HepG2 (cell line): Measurements from ENCODE around the gene ROM1. TPM values are rescaled to one million over a fixed set of nuclear protein-coding genes. Genes with fewer than 3 reads are reported as not detected.

ENCODE experiments used
- ATM ChIP-seq: fragments of 450-650 bp; IDR thresholded peaks from 2 replicates; pipeline ENCODE4 v1.7.1; 2017; ENCODE audit warnings: mild to moderate bottlenecking, borderline replicate concordance
- ETV6 ChIP-seq: sonication (generic); formaldehyde crosslinking; conservative IDR thresholded peaks from 2 replicates; pipeline ENCODE4 v1.4.0; 2020; ENCODE audit warnings: missing genetic modification reagents
- HDAC1 ChIP-seq: sonication (generic); formaldehyde crosslinking; IDR thresholded peaks from 2 replicates; pipeline ENCODE4 v1.5.1; 2020; ENCODE audit warnings: mild to moderate bottlenecking, missing genetic modification reagents
- KDM2A ChIP-seq: sonication (generic); formaldehyde crosslinking; IDR thresholded peaks from 2 replicates; pipeline ENCODE4 v1.4.0; 2020; ENCODE audit warnings: low read depth, missing genetic modification reagents, borderline replicate concordance
- MTF1 ChIP-seq: sonication (generic); formaldehyde crosslinking; IDR thresholded peaks from 2 replicates; pipeline ENCODE4 v1.5.0; 2020; ENCODE audit warnings: missing genetic modification reagents
- NCOA1 ChIP-seq: sonication (generic); formaldehyde crosslinking; IDR thresholded peaks from 2 replicates; pipeline ENCODE4 v1.9.0; 2021; ENCODE audit warnings: missing genetic modification reagents
- NFIB ChIP-seq: sonication (generic); formaldehyde crosslinking; IDR thresholded peaks from 2 replicates; pipeline ENCODE4 v1.9.0; 2021; ENCODE audit warnings: missing genetic modification reagents, mild to moderate bottlenecking, borderline replicate concordance
- SMAD9 ChIP-seq: sonication (generic); formaldehyde crosslinking; IDR thresholded peaks from 2 replicates; pipeline ENCODE4 v1.5.1; 2020; ENCODE audit warnings: mild to moderate bottlenecking, missing genetic modification reagents
- ZFP36L2 ChIP-seq: sonication (generic); formaldehyde crosslinking; IDR thresholded peaks from 2 replicates; pipeline ENCODE4 v1.4.0; 2020; ENCODE audit warnings: missing genetic modification reagents
- ZFY ChIP-seq: sonication (generic); formaldehyde crosslinking; IDR thresholded peaks from 2 replicates; pipeline ENCODE4 v1.4.0; 2020; ENCODE audit warnings: missing genetic modification reagents
- ZNF441 ChIP-seq: sonication (generic); formaldehyde crosslinking; IDR thresholded peaks from 2 replicates; pipeline ENCODE4 v1.7.0; 2021; ENCODE audit warnings: missing genetic modification reagents, borderline replicate concordance
- ZNF570 ChIP-seq: sonication (generic); formaldehyde crosslinking; IDR thresholded peaks from 2 replicates; pipeline ENCODE4 v1.4.0; 2020; ENCODE audit warnings: mild to moderate bottlenecking, missing genetic modification reagents, borderline replicate concordance
- ZNF776 ChIP-seq: sonication (generic); formaldehyde crosslinking; IDR thresholded peaks from 2 replicates; pipeline ENCODE4 v1.4.0; 2020; ENCODE audit warnings: mild to moderate bottlenecking, missing genetic modification reagents
- ZNF816 ChIP-seq: sonication (generic); formaldehyde crosslinking; IDR thresholded peaks from 2 replicates; pipeline ENCODE4 v1.8.0; 2022; ENCODE audit warnings: missing genetic modification reagents, mild to moderate bottlenecking, borderline replicate concordance
- ZNF878 ChIP-seq: sonication (generic); formaldehyde crosslinking; IDR thresholded peaks from 2 replicates; pipeline ENCODE4 v1.8.1; 2023; ENCODE audit warnings: mild to moderate bottlenecking, missing genetic modification reagents, moderate library complexity
- polyA plus RNA-seq, 8 experiments: library from polyadenylated mRNA; depleted of rRNA in 3 of 8; stranded (reverse) in 7 of 8; unstranded in 1 of 8; fragments of >200 nt; fragmentation: Illumina TruSeq in 4 of 8; extraction: Trizol in 4 of 8; gene quantifications; 2 replicates each; pipeline versions ENCODE4 v1.2.1 to v1.2.3, GENCODE V29; 2011 to 2016; ENCODE audit warnings: low read depth in 4 of 8, missing spikeins in 1 of 8, mixed read lengths in 1 of 8; ENCODE audit not compliant: insufficient read depth in 1 of 8
- total RNA-seq, 5 experiments: library from RNA; depleted of rRNA; stranded (reverse); fragments of >200 nt; fragmentation: Illumina TruSeq; extraction: Trizol; gene quantifications; 2 replicates each; pipeline ENCODE4 v1.2.3, GENCODE V29; 2016; ENCODE audit warnings: low read depth in 1 of 5
- TF ChIP-seq, protein P1 (sequence below): IDR thresholded peaks from 2 replicates; pipeline ENCODE4 v1.6.1; 2016
- TF ChIP-seq, protein P2 (sequence below): sonication (generic); formaldehyde crosslinking; conservative IDR thresholded peaks from 2 replicates; pipeline ENCODE4 v1.8.0; 2022; ENCODE audit warnings: missing genetic modification reagents

Gene ROM1
- total and polyA plus RNA-seq, 2 of the 13 experiments (the other 11 are each of a cell fraction or from before 2014, with no cell fraction given): 1.2 to 2.4 TPM

DNA sequence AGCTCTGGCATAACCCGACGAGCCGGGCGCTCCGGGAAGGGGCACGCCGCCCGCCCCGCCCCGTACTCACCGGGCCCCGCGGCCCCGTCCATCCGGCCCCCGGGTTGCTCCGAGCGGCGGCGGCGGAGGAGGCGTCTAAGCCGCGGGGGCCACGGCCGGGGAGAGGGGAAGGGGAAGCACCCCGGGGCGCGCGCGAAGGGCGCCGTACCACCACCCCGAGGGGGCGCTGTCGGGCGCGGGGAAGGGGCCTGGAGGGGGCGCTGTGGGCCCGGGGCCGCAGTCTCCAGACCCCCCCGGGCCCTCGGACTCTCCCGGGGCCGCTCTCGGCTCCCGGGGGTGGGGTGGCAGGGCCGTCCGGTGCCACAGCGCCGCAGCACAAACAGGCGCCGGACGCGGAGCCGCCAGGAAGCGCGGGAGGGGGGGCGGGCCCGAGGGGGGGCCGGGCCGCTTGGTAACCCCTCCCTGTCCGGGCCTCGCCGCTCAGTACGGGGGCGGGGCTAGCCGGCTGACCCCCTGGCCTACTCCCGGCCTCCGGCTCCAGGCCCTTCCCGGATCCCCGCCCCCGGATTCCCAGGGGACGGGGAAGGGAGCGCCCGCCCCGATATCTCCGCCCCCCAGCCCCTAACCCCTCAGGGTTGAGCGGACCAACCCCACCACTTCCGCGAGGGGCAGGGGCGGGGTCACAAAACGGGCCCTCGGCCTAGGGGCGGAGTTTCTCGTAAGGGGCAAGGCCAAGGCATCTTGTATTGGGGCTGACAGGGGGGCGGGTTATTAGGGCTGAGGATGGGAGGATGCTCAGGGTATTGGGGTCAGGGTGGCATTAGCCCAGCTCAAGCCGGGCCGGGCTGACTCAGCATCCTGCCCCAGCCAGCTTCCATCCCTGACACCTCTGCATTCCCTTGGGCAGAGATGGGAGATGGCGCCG lies at the start of gene ROM1, which contains the start of gene EML3 (continued):
- no peak for TF ChIP-seq NCOA1 (CRISPR knock-in tag)
- peak; percentile 48; the same call in 1 of the 2 replicates for TF ChIP-seq ZFY
- no peak for TF ChIP-seq ZNF441 (CRISPR knock-in tag)
- TF ChIP-seq ZNF776 (CRISPR knock-in tag): no peak
- no peak for TF ChIP-seq ATM
- TF ChIP-seq MTF1 (CRISPR knock-in tag): no peak
- 0 out of 2 replicates have a peak, but pooled peaks have one; percentile 17 for TF ChIP-seq HDAC1
- TF ChIP-seq ZNF570 (CRISPR knock-in tag): no peak
- no peak for TF ChIP-seq NFIB (CRISPR knock-in tag)
- no peak for TF ChIP-seq ZNF878
- no peak for TF ChIP-seq KDM2A (CRISPR knock-in tag)
- TF ChIP-seq ETV6: no peak
- TF ChIP-seq, protein P1, sequence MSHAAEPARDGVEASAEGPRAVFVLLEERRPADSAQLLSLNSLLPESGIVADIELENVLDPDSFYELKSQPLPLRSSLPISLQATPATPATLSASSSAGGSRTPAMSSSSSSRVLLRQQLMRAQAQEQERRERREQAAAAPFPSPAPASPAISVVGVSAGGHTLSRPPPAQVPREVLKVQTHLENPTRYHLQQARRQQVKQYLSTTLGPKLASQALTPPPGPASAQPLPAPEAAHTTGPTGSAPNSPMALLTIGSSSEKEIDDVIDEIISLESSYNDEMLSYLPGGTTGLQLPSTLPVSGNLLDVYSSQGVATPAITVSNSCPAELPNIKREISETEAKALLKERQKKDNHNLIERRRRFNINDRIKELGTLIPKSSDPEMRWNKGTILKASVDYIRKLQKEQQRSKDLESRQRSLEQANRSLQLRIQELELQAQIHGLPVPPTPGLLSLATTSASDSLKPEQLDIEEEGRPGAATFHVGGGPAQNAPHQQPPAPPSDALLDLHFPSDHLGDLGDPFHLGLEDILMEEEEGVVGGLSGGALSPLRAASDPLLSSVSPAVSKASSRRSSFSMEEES (CRISPR knock-in tag): no peak
- TF ChIP-seq, protein P2, sequence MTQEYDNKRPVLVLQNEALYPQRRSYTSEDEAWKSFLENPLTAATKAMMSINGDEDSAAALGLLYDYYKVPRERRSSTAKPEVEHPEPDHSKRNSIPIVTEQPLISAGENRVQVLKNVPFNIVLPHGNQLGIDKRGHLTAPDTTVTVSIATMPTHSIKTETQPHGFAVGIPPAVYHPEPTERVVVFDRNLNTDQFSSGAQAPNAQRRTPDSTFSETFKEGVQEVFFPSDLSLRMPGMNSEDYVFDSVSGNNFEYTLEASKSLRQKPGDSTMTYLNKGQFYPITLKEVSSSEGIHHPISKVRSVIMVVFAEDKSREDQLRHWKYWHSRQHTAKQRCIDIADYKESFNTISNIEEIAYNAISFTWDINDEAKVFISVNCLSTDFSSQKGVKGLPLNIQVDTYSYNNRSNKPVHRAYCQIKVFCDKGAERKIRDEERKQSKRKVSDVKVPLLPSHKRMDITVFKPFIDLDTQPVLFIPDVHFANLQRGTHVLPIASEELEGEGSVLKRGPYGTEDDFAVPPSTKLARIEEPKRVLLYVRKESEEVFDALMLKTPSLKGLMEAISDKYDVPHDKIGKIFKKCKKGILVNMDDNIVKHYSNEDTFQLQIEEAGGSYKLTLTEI (CRISPR knock-in tag): no peak
- TF ChIP-seq ZNF816 (CRISPR knock-in tag): no peak
- TF ChIP-seq SMAD9 (CRISPR knock-in tag): no peak
- TF ChIP-seq ZFP36L2 (CRISPR knock-in tag): no peak
